Daoy (cell line): Measurements from ENCODE around the gene CA6. TPM values are rescaled to one million over a fixed set of nuclear protein-coding genes. Genes with fewer than 3 reads are reported as not detected.
"Not testable (repeated sequence)": the region's sequence is repeated elsewhere in the genome, so short reads cannot be mapped to it uniquely, and the experiment has no call there.

Experiments
- DNase-seq: peaks from one replicate; pipeline ENCODE4 v3.0.0-alpha.2; 2015; ENCODE audit warnings: low read depth
- total RNA-seq: library from RNA; depleted of rRNA; stranded (reverse); fragments of >200 nt; shearing (Covaris generic); gene quantifications from 2 replicates; pipeline ENCODE4 v1.2.3, GENCODE V29; 2014; rRNA removed

Gene CA6
- total RNA-seq: not detected in 2 replicates

DNA sequence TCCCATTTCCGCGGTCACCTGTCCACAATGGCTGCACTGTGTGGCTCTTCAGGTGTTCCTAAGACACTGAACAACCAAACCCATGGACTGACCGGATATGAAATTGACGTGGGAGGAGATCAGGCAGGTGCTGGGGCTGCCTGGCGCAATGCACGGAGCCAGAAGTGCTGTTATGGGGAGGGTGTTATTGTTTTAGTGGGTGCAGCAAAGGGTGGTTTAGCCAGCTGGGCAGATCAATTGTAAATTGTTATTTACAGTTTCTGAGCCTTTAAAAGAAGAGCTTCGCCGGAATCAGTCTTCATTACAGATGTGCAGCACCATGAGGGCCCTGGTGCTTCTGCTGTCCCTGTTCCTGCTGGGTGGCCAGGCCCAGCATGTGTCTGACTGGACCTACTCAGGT is at the start of gene CA6:
CA6 (plus strand) TSS at position 301 of the 400 bp plus-strand sequence; CDS start at position 320, 19 bp downstream.
- no peak for DNase-seq

DNA sequence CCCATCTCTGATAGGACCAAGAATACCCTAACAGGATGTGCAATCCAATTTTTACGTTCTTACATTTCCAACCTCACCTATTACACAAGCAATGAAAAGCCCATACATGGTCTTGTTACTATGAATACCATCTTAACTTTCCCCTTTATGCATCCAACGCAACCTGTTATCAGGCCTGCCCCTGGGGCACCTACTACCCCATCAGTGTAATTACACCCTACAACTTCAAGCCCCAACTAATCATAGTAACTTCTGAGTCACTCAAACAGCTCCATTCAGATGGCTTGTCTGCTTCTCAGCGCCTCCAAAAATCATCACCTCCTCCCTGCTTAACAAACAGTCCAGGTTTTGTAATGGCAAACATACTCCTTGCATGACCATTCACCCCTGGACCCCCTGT is 48.9 kb upstream of the CA6 start:
- not testable (repeated sequence) for DNase-seq

DNA sequence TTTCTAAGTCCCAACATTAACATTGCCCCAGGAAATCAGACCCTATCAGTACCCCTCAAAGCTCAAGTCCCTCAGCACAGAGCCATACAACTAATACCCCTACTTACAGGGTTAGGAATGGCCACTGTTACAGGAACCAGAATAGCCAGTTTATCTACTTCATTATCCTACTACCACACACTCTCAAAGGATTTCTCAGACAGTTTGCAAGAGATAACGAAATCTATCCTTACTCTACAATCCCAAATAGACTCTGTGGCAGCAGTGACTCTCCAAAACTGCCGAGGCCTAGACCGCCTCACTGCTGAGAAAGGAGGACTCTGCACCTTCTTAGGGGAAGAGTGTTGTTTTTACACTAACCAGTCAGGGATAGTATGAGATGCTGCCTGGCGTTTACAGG is 48.2 kb upstream of the CA6 start:
- DNase-seq: not testable (repeated sequence)

DNA sequence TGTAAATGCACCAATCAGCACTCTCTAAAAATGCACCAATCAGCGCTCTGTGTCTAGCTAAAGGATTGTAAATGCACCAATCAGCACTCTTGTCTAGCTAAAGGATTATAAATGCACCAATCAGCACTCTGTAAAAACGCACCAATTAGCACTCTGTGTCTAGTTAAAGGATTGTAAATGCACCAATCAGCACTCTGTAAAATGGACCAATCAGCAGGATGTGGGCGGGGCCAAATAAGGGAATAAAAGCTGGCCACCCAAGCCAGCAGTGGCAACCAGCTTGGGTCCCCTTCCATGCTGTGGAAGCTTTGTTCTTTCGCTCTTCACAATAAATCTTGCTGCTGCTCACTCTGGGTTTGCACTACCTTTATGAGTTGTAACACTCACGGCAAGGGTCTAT is 47.2 kb upstream of the CA6 start:
- DNase-seq: not testable (repeated sequence)

DNA sequence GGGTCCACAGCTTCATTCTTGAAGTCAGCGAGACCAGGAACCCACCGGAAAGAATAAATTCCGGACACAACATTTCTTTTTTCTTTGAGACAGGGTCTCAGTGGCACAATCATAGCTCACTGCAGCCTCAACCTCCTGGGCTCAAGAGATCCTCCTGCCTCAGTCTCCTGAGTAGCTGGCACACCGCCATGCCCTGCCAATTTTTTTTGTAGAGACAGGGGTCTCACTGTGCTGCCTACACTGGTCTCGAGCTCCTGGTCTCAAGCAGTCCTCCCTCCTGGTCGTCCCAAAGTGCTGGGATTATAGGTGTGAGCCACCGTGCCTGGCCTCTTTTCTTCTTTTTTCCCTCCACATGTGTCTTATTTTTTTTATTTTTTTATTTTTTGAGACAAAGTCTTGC is 46.6 kb upstream of the CA6 start:
- no peak for DNase-seq

DNA sequence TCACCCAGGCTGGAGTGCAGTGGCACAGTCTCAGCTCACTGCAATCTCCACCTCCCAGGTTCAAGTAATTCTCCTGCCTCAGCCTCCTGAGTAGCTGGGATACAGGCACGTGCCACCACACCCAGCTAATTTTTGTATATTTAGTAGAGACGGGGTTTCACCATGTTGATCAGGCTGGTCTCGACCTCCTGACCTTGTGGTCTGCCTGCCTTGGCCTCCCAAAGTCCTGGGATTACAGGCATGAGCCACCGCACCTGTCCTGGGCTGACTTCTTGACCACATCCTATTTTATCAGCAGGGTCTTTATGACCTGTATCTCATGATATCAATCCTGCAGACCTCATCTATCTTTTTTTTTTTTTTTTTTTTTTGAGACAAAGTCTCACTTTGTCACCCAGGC is 45.0 kb upstream of the CA6 start:
- not testable (repeated sequence) for DNase-seq

- peak; percentile 37 for DNase-seq
Measured at GRCh38 chr1:8902765-8903164, 42.9 kb upstream of the CA6 start.

- no peak for DNase-seq
Measured at GRCh38 chr1:8903410-8903809, 42.3 kb upstream of the CA6 start.

DNA sequence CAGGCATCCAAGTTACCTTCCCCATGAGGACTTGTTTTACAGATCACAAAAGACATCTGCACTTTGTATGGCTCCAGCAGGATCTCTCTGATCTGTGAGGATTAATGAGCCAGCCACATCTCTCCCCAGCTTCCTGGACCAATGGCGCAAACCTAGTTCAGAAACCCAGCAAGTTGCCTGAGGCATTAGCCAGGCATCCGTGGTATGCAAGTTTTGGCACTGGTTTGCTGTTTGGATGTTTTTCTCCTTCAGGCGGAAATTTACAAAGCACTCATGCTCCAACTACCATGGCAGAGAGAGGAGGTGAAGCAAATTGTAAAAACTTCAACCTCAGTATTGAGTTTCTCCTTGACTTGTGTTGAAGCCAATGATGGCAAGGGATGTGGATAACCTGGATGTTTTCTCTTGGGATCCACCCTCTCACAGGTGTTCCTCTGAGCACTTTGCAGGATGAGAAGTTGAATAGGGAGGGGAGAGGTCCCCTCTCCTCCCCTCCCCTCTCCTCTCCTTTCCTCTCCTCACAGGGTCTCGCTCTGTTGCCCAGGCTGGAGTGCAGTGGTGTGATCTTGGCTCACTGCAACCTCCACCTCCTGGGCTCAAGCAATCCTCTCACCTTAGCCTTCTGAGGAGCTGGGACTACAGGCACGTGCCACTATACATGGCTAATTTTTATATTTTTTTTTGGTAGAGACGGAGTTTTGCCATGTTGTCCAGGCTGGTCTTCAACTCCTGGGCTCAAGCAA is 41.6 kb upstream of the CA6 start:
- DNase-seq: peak; percentile 95

- no peak for DNase-seq
Measured at GRCh38 chr1:8905582-8906191, 40.0 kb upstream of the CA6 start.

DNA sequence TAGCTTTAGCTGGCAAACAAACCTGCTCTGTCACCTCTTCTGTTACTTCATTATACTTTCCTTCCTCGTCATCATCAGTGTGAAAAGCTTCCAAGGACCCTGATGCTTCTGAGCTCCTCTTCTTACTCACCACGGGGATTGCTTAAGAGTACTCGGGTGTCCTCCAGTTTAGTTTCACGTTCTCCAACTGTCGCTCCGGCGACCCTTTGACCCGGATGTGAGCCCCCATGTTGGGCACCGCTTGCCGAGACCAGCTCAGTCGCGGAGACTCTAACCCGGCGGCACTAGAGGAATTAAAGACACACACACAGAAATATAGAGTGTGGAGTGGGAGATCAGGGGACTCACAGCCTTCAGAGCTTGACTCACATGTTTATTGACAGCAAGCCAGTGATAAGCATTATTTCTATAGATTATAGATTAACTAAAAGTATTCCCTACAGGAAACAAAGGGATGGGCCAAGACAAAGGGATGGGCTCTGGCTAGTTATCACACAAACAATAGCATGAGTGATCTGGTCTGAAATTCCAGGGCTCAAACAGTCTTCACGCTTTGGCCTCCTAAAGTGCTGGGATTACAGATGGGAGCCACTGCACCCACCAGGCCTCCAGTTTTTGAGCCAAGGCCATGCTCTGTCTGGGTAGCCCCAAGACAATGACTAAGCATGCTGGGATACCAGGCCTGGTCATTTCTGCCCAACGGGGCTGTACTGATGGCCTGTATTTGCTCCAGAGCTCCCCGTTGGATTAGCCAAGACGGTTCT is 37.1 kb upstream of the CA6 start:
- DNase-seq: no peak

DNA sequence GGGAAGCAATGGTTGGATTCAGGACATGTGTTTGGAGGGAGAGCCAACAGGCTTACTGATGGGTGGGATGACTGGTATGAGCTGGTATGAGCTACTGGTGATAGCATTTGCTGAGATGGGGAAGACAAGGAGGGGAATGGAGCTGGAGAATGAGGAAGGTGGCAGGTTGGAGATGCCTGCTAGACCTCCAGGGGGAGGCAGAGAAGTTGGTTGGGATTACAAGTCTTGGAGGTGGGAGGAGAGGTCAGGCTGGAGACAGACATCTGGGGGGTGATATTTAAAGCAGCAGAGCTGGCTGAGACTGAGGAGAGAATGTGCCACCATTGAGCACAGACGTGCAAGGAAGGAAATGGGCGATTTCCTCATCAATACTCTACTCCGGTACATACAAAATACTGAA is 35.3 kb upstream of the CA6 start:
- DNase-seq: no peak

GRCh38 chr1:8910914-8911313 is 34.8 kb upstream of the CA6 start:
- no peak for DNase-seq

DNA sequence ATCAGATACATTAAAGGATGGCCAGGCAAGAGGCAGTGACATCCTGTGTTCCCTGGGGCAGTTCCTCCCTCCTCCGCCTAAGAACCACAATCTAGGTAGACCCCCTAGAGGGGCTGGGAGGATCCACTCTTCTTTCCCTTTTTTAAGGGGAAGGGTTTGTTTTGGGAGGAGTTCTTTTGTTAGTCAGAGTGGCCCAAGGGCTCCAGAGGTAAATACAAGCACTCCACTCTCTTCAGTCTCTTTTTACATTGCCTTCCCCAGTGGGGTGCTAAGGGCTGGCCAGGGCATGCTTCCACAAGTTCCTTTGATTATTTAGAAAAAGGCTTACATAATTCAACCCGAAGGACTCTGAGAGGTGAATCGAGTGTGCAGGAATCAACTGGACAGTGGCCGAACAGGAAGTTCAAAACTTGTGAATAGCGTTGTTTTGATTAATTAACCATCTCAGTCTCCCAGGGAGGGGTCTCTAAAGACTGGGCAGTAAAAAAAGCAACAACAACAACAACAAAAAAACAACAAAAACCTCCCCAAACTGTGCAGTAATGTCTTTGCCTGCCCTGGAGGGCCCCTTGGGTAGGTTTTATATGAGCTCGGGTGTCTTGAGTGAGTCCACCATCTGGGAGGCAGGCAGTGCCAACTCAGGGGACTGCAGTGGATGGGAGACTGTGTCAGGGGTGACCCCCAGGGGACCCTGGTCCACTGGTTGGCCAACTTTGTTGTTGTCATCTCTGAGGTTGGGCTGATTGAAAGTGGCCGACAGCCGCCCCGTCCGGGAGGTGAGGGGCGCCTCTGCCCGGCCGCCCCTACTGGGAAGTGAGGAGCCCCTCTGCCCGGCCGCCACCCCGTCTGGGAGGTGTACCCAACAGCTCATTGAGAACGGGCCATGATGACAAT is 34.0 kb upstream of the CA6 start:
- no peak for DNase-seq

DNA sequence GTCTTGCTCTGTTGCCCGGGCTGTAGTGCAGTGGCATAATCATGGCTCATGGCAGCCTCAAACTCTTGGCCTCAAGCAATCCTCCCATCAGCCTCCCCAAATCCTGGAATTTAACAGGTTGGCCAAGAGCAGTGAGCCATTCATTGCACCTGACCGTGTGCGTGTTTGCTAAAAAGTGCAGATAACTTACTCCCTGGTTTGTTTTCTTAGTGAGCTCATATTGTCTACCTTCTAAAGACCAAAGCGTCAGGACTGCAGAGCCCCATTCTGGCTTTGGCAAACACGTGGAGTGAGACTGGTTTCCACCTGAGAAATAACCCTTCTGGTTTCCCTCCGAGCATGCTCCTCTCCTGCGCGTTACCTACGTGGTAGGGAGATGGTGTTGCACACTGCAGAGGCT is 32.2 kb upstream of the CA6 start:
- DNase-seq: no peak

DNA sequence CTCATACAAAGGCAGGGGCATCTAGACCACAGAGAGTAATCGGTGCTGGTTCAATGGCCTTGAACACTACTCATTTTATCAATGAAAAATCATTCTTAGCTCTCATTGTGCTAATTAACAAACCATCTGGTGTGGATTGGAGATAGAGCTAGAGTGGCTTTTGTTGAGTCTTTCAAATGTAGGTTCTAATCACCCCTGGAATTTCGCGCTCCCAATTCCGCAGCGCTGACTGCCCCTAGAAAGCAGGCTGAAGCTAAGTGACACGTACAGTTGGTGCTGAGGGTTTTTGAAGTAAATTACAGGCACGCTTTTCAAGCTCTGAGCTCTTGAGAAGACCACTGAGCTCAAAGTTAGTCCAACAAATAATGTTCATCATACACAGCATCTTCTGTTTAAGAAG is 31.2 kb upstream of the CA6 start:
- DNase-seq: no peak

DNA sequence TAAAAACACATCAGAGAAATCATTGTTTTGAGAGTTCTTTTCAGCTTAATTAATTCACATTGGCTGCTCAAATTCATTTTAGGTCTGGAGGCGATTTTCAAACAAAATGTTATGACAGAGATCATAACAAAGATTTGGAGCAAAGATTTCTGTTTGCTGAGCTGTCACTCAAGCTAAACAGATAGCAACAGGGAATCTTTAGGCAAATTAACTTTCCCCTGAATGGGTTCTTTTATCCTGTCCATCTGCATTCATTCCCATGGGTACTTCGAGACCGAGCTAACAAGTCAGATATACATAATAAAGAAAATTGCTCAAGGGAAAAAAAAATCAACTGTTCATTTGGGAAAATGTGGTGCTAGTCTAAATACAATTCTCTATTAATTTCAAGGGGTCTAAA is 30.2 kb upstream of the CA6 start:
- no peak for DNase-seq

- not testable (repeated sequence) for DNase-seq
Measured at GRCh38 chr1:8917536-8917935, 28.1 kb upstream of the CA6 start.

- DNase-seq: no peak
Measured at GRCh38 chr1:8922962-8923361, 22.7 kb upstream of the CA6 start.

- no peak for DNase-seq
Measured at GRCh38 chr1:8925406-8925805, 20.3 kb upstream of the CA6 start.

DNA sequence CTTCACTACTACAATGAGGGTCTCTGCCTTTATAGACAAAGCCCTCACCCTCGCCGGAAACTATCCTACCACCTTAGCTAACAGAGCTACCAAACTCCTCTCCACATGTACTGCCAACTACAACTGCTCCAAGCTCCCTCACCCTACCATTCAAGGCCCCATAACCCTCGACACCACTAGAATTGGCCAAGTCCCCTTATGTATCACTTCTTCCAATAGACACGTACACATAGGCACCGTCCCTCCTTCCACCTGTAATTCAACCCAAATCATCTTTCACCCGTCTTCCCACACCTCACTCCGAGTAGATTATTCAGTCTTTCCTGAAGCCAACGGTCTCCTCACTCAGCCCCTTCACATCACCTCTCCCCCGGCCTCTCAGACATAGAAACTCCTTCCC is 19.7 kb upstream of the CA6 start:
- DNase-seq: no peak
